ENCODE results near the gene OGFOD2.
"Not testable (repeated sequence)": the region's sequence is repeated elsewhere in the genome, so short reads cannot be mapped to it uniquely, and the experiment has no call there.

Gene OGFOD2

DNA sequence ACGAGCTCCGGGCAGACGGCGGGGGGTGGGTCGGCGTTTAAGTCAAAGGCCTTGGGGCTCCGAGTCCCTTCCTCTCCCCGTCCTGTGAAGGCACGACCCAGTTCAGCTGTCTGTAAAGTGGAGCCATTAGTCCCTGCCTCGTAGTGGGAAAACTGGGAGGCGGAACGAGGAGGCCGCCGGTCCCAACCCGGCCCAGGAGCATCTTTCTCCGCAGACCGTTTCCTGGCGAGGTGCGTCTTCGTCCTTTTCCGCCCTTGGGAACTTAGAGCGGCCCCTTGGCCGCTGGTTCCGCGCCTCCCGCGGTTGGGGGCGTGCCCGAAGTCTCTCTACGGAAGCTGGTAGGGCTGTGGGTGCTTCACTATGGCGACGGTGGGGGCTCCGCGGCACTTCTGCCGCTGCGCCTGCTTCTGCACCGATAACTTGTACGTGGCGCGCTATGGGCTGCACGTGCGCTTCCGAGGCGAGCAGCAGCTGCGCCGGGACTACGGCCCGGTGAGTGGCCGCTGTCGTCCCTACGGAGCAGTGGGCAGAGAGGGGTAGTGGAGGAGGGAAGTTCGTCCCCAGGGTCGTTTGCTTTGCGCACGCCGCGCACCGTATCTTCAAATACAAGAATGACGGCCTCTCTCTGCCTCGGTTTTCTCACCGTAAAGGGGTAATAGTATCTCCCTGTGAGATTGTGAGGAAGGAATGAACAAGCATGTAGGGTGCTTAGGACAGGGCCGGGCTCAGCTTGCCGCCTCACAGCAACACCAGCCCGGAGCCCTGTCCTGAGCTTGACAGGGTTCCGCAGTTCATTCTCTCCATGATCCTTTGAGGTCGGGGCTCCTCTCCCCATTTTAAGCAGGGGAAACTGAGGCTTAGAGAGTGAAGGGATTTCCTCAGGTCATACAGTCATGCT is at the start of gene OGFOD2:
OGFOD2 (plus strand) TSS at position 353 of the 898 bp plus-strand sequence; CDS start at position 361, 8 bp downstream.
- DNase-seq = peak; percentile 97

DNA sequence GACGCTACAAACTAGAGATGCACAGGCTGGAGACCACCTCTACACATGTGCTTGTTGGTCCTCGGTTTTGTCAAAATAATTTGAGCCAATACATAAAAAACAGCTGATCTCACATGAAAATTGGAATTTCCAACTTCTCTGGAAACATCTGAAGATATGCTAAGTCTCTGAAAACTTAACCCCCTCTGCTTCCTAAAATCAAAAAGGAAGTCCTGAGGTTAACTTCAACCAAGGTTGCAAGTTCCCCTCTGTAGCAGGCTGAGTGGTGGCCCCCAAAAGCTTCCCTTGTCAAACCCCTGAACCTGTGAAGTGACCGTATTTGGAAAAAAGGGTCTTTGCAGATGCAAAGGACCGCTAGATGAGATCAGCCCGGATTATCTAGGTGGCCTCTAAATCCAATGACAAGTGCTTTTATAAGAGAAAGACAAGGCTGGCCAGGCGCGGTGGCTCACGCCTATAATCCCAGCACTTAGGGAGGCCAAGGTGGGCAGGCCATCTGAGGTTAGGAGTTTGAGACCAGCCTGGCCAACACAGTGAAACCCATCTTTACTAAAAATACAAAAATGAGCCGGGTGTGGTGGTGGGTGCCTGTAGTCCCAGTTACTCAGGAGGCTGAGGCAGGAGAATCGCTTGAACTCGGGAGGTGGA is 47.2 kb upstream of the OGFOD2 start:
- DNase-seq = no peak

GRCh38 chr12:122928404-122929147 is 46.5 kb upstream of the OGFOD2 start:
- DNase-seq = no peak

GRCh38 chr12:122929148-122929538 is 45.9 kb upstream of the OGFOD2 start:
- no peak for DNase-seq

- DNase-seq = no peak
These were observed 45.2 kb upstream of the OGFOD2 start for GRCh38 chr12:122929812-122930211.

DNA sequence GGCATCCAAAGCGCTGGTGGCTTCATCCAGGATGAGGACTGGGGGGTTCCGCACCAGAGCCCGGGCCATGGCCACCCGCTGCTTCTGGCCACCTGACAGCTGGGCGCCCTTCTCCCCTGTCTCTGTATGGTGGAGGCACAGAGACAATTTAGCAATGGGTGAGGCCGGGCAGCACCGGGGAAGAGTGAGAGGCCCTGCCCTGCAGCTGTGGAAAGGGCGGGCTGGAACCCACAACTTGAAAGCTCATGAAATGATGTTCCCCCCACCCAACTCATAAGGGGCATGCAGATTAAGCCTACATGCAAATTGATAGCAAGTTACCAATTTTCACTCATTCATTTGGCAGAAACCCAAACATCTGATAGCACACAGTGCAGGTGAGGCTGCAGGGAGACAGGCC is 42.8 kb upstream of the OGFOD2 start:
- DNase-seq = no peak

GRCh38 chr12:122934722-122935121 is 40.3 kb upstream of the OGFOD2 start:
- no peak for DNase-seq

DNA sequence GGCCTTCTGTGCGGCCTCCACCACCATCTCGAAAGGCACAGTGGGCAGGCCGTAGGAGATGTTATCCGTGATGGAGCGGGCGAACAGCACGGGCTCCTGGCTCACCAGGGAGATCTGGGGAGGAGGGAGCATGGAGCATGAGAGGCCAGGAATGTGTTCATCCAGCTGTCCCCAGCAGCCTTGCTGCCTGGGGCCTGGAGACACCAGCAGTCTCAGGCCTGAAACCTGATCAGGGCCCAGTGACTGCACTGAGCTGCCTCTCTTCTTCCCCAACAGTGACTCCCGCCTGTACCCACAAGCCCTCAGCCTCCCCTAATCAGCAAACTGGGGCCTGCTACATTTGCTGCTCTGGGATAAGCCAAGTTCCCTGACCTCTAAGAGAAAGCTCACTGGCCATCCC is 39.7 kb upstream of the OGFOD2 start:
- no peak for DNase-seq

GRCh38 chr12:122937622-122938091 is 37.4 kb upstream of the OGFOD2 start:
- no peak for DNase-seq

- no peak for DNase-seq
These were observed 35.9 kb upstream of the OGFOD2 start for GRCh38 chr12:122939125-122939524.

DNA sequence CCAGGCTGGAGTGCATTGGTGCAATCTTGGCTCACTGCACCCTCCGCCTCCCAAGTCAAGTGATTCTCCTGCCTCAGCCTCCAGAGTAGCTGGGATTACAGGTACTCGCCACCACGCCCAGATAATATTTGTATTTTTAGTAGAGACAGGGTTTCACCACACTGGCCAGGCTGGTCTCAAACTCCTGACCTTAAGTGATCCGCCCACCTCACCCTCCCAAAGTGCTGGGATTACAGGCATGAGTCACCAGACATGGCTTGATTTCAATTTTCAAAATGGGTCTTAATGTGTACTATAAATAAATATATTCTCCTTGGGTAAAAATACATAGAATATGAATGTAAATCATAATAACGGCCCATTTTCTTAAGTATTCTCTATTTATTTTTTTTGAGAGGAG is 33.7 kb upstream of the OGFOD2 start:
- not testable (repeated sequence) for DNase-seq

DNA sequence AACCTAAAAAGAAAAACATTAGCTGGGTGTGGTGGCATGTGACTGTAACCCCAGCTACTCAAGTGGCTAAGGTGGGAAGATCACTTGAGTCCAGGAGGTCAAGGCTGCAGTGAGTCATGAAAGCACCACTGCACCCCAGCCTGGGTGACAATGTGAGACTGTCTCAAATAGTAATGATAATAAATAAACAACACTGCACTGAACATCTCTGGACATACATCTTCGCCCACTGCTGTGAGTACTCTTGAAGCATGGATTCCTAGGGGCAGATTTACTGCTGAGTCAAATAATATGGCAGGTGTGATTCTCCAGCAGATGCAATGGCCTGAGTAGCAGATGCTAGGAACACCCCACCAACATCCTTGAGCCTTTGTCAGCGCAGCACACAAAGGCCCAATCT is 32.4 kb upstream of the OGFOD2 start:
- no peak for DNase-seq

GRCh38 chr12:122943196-122943595 is 31.8 kb upstream of the OGFOD2 start:
- DNase-seq = no peak

DNA sequence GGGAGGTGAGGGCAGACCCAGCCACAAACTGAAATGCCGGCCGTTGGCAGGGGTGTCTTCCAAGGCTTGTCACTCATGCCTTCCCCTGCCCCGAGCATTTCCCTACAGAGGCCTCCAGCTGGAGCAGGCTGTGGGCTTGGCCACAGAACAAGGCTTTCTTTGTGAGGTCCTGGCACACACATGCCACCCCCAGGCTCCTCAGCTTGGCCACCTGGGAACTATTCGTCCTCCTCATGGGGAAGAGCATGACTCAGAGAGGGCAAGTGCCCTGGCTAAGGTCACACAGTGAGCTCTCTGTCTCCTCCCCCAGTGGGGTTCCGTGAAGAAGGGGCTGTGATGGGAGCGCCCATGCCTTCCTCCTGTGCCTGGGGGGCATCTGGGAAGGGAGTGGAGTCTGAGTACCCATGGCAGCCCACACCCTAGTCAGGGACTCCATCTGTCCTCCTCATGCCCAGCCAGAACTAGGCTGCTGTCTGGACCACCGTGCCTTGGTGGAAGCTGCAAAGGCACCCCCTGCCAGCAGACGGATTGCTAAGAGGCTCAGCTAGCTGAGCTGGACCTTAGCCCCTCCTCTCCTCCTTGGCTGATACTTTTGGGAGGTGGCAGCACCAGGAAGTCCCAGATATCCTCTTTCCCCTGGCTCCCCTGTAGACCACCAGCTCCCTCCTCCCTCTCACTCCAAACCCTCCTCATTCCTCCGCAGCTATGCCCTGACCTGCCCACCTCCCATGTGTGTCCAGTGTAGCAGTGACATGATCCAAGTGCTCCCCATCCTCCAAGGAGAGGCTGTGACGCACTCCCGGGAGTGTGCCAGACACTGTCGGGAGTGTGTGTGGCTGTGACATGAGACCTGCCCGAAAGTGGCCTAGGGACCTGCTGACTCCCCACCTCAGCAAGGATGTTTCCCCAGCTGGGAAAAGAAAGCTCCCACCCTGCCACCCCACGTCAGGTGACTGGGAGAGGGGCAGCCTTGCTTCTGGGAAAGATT is 30.1 kb upstream of the OGFOD2 start:
- DNase-seq = no peak

GRCh38 chr12:122946690-122947341 is 28.2 kb upstream of the OGFOD2 start:
- DNase-seq = no peak

- DNase-seq = no peak
These were observed 27.7 kb upstream of the OGFOD2 start for GRCh38 chr12:122947352-122947792.

GRCh38 chr12:122948605-122949004 is 26.4 kb upstream of the OGFOD2 start:
- no peak for DNase-seq

DNA sequence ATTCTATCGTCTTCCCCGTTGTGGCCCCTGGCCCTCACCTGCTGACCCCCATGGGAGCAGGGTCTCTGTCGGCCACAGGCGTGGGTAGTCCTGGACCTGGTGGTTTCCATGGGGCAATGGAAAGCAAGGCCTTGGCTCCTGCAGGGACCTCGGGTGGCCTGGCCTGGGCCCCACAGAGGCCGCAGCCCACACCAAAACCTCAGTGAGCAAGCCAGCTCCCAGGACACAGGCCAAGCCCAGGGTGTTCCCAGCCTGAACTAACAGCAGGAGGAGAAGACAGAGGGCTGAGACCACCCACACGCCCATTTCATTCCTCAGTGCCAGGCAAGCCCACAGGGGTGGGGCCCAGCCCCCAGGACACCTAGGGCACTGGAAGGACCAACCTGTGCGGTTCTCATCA is 25.6 kb upstream of the OGFOD2 start:
- DNase-seq = no peak

GRCh38 chr12:122949816-122950675 is 25.0 kb upstream of the OGFOD2 start:
- no peak for DNase-seq

DNA sequence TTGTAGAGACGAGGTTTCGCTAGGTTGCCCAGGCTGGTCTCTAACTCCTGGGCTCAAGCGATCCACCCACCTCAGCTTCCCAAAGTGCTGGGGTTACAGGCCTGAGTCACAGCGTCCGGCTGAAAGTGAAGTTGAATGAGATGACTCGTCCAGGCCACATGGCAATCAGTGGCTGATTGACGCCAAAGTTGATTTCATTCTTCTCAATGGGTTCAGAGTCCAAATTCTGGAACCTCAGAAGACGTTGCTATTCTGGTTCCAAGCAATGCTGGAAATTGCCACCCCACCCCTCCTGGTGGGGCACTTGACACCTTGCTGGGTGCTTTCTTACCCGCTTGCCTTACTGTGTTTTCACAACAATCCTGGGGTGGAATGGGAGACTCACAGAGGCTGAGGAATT is 23.6 kb upstream of the OGFOD2 start:
- DNase-seq = no peak

Data from NCI-H510A treated with DMSO at 0.1 percent for 48 hours (cell line).